LNCaP clone FGC (cell line): ENCODE data around the gene RNF223.

Experiments used
- DNase-seq: peaks from one replicate; pipeline ENCODE4 v3.0.0-alpha.2; 2011; ENCODE audit warnings: low read depth
- H3K4me3 ChIP-seq: 2 replicates; pipeline ENCODE4 v1.5.1; 2011; ENCODE audit warnings: mild to moderate bottlenecking, low read depth, low read length, control low read depth
- CTCF ChIP-seq: IDR thresholded peaks from 2 replicates; pipeline ENCODE4 v1.5.1; 2012; ENCODE audit warnings: mild to moderate bottlenecking; ENCODE audit not compliant: control insufficient read depth, insufficient read depth; ENCODE audit errors: extremely low read depth

Gene RNF223

GRCh38 chr1:1094981-1095380 is 20.9 kb upstream of the RNF223 start:
- DNase-seq: no peak
- no peak overlapping the region for H3K4me3 ChIP-seq
- TF ChIP-seq CTCF: no peak

GRCh38 chr1:1093610-1093943 is 19.5 kb upstream of the RNF223 start:
- no peak for DNase-seq
- H3K4me3 ChIP-seq: no peak overlapping the region
- no peak for TF ChIP-seq CTCF

- TF ChIP-seq CTCF: no peak
- H3K4me3 ChIP-seq: no peak overlapping the region
- DNase-seq: no peak
These were observed 18.9 kb upstream of the RNF223 start for GRCh38 chr1:1092894-1093609.

- TF ChIP-seq CTCF: no peak
- no peak for DNase-seq
- H3K4me3 ChIP-seq: no peak overlapping the region
These were observed 18.2 kb upstream of the RNF223 start for GRCh38 chr1:1092149-1092855.

GRCh38 chr1:1091344-1092148 is 17.4 kb upstream of the RNF223 start:
- DNase-seq: no peak
- no peak overlapping the region for H3K4me3 ChIP-seq
- TF ChIP-seq CTCF: no peak

GRCh38 chr1:1090424-1091343 is 16.6 kb upstream of the RNF223 start:
- no peak for DNase-seq
- H3K4me3 ChIP-seq: no peak overlapping the region
- no peak for TF ChIP-seq CTCF
